Stimulated activated CD8-positive, alpha-beta memory T cell treated with anti-CD3 and anti-CD28 coated beads, Interleukin-4, amount 100 ng/mL, for 24 hours (primary cell): ENCODE measurements around the gene FAM151B.

ENCODE experiments used
- DNase-seq: peaks from one replicate; pipeline ENCODE4 v3.0.0-alpha.2; 2020; ENCODE audit warnings: low read depth

The FAM151B gene

GRCh38 chr5:80588858-80589540 is 101.1 kb downstream of the FAM151B start:
- DNase-seq = no peak

DNA sequence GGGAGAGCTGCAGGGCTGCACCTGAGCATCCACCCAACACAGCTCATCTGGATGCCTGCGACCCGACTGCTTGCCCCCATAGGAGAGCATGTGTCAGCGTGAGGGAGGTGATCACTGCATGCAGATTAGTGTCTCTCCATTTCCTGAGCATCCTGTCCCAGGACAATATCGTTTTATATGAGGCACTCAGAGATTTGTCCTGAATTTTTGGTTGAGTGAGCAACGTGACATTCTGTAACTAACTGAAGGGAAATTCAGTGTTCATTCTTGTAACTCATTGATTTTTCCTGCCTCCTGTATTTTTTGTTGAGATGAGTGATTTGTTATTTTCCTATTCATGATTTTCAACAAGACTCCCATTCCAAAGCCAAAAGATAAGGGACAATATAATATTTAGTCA is 102.9 kb downstream of the FAM151B start:
- DNase-seq = no peak

DNA sequence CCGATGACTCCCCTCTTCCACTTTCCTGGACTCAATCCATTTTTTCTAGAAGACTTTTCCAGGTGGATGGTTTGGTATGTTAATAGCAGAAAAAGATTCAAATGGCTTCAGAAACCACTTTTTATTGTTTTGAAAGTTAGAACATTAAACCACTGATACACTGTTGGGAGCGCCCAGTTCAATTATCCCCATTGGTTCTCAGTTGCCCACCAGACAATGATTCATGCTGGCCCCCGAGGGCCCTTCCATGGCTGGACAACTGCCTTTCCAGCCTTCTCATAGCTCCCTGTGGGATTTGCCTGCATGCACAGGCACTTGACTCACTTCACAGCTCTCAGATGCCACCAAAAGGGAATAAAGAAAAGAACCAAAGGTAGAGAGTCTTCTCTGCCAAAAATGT is 103.5 kb downstream of the FAM151B start:
- no peak for DNase-seq

DNA sequence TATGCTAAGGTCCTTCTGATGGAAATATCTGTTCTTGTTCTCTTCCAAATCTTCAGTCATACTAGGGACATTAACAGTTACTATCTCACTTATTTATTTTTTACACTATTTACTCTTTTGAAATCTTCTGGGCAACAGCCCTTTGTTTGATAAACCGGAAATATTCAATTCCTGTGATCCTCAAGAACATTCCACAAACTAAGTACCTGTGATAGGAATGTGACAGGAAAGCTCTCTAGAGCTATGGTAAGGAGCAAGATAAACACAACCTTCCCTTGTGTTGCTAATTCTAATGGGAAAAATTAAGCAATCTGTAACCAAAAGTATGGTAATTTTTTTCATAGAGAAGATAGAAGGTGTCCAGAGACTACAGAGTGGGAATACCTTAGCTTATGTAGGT is 104.2 kb downstream of the FAM151B start:
- DNase-seq = no peak
